Pancreas (tissue), 10 donors: ENCODE measurements around the gene PPHLN1. TPM values are rescaled to one million over a fixed set of nuclear protein-coding genes. Genes with fewer than 3 reads are reported as not detected.

ENCODE experiments used
- ATAC-seq, 4 donors: fragments of 200-7000 bp; cut with Tn5 transposase; one replicate each; pipeline versions ENCODE4 v1.8.0 to v1.9.1; 2020; ENCODE audit warnings: mild to moderate bottlenecking in 4 of 4, moderate library complexity in 4 of 4
- DNase-seq, 6 donors: peaks; one replicate each; pipeline ENCODE4 v3.0.0-alpha.2; 2020
- FAIRE-seq: peaks from 2 replicates; lab custom pipeline; 2012; peaks lifted over from hg19 to GRCh38; lab: Jason Lieb, UNC
- H3K27ac ChIP-seq, 4 donors: fragments of 200-600 bp; sonication (generic); 1 replicate in 3 of 4; 2 replicates in 1 of 4; pipeline versions ENCODE4 v1.5.0 to v1.8.0; 2020
- H3K27me3 ChIP-seq, 4 donors: fragments of 200-600 bp; one replicate each; pipeline ENCODE4 v1.8.0; 2021
- H3K36me3 ChIP-seq, 3 donors: fragments of 200-600 bp; sonication (generic) in 1 of 3; one replicate each; pipeline versions ENCODE4 v1.5.0 to v1.8.0; 2020 to 2021
- H3K4me1 ChIP-seq, 3 donors: fragments of 200-600 bp; one replicate each; pipeline ENCODE4 v1.8.0; 2021
- H3K4me3 ChIP-seq, 4 donors: fragments of 200-600 bp; sonication (generic) in 2 of 4; one replicate each; pipeline versions ENCODE4 v1.5.0 to v1.8.0; 2020 to 2021
- H3K9me3 ChIP-seq, 4 donors: fragments of 200-600 bp; one replicate each; pipeline ENCODE4 v1.8.0; 2021
- CTCF ChIP-seq, 4 donors: fragments of 200-600 bp; sonication (generic) in 3 of 4; IDR thresholded peaks; one replicate each; pipeline versions ENCODE4 v1.5.0 to v1.8.0; 2021; ENCODE audit warnings: antibody characterized with exemption in 4 of 4
- WGBS, 2 donors: extraction: QIAGEN DNeasy Blood & Tissue Kit; methylation state at CpG; one replicate each; pipeline ENCODE4 v1.1.7; 2013; 5-methylcytosine and 5-hydroxymethylcytosine counted together
- intact Hi-C, 3 donors: fragments of 100-400 bp; cut with DNase I; formaldehyde crosslinking; loops; one replicate each; pipeline versions ENCODE4 v1.11.1 to v1.14.2; 2022
- polyA plus RNA-seq, 2 donors: library from polyadenylated mRNA; stranded (reverse); fragments of 200-250 nt; gene quantifications; one replicate each; pipeline ENCODE4 v1.2.3, GENCODE V29; 2013
- total RNA-seq, 6 donors: library from RNA; stranded (reverse); fragmentation: NEBNext Ultra II Directional in 4 of 6; extraction: Animal tissue kit (Norgen Biotek cat#: 25700) in 4 of 6; gene quantifications; one replicate each; pipeline versions ENCODE4 v1.2.1 to v1.2.4, GENCODE V29; 2021 to 2023
- donor health status: healthy with polysubstance abuse.
- donor health status: DM: no; HTN: no; CAD: no; lungs with moderate emphysema.
- donor health status: DM: no; HTN: no; CAD: no.
- donor health status: control.
- donor health status: control.
- donor health status: Bipolar disorder and iron deficiency.
- donor health status: DM: yes; HTN: yes; CAD: no.
- donor health status: DM: no; HTN: no; CAD: no.
- donor health status: DM: no; HTN: no; CAD: no.
- donor health status: DM: yes; HTN: yes; CAD: no.

The PPHLN1 gene
- total and polyA plus RNA-seq, 8 donors: 11.1 to 26.4 (median 15.9) TPM

- Histone ChIP-seq H3K27me3 (no peaks in the 10 kb centered on the region), H3K36me3 (no peaks in the 10 kb centered on the region), H3K9me3 (no peaks in the 10 kb centered on the region), H3K4me3 (no peak overlapping the region), H3K4me1 (peaks cover 0 to 12% (median 7%) of the 10 kb centered on the region in 3 donors), H3K27ac (no peak overlapping the region)
- no peak for TF ChIP-seq CTCF (IDR thresholded peaks at IDR 0.05)
- WGBS, 2 donors: 38 to 51% methylated on average over 2 of the region's 2 CpGs
- ATAC-seq (no peak), DNase-seq (no peak), FAIRE-seq (no peak)
- intact Hi-C loops: no loop called here
Measured at GRCh38 chr12:42394429-42394828, 68.5 kb downstream of the PPHLN1 start.

- intact Hi-C loops: no loop called here
- H3K27ac ChIP-seq: no peak overlapping the region
- DNase-seq: no peak
- no peak overlapping the region for H3K4me3 ChIP-seq
- H3K9me3 ChIP-seq: no peaks in the 10 kb centered on the region
- FAIRE-seq: no peak
- ATAC-seq: no peak
- no peak for TF ChIP-seq CTCF (IDR thresholded peaks at IDR 0.05)
- H3K4me1 ChIP-seq: peaks cover 0 to 12% (median 7%) of the 10 kb centered on the region in 3 donors
- no peaks in the 10 kb centered on the region for H3K27me3 ChIP-seq
- WGBS, 2 donors: 97 to 100% methylated on average over 3 of the region's 3 CpGs
- peaks cover 0 to 4% (median 0%) of the 10 kb centered on the region in 3 donors for H3K36me3 ChIP-seq
Measured at GRCh38 chr12:42396473-42397259, 70.7 kb downstream of the PPHLN1 start.

GRCh38 chr12:42402821-42403411 is 76.9 kb downstream of the PPHLN1 start:
- peaks cover 0 to 3% (median 0%) of the 10 kb centered on the region in 4 donors for H3K9me3 ChIP-seq
- no peak overlapping the region for H3K27ac ChIP-seq
- intact Hi-C loops: no loop called here
- no peak for FAIRE-seq
- H3K4me1 ChIP-seq: no peaks in the 10 kb centered on the region
- no peak for TF ChIP-seq CTCF (IDR thresholded peaks at IDR 0.05)
- H3K27me3 ChIP-seq: no peaks in the 10 kb centered on the region
- no peak overlapping the region for H3K4me3 ChIP-seq
- DNase-seq: no peak
- H3K36me3 ChIP-seq: peaks cover 0 to 5% (median 0%) of the 10 kb centered on the region in 3 donors
- no peak for ATAC-seq

GRCh38 chr12:42407306-42407705 is 81.3 kb downstream of the PPHLN1 start:
- Histone ChIP-seq H3K27ac (no peak overlapping the region), H3K9me3 (peaks cover 0 to 3% (median 0%) of the 10 kb centered on the region in 4 donors), H3K4me3 (no peak overlapping the region), H3K4me1 (no peaks in the 10 kb centered on the region), H3K27me3 (no peaks in the 10 kb centered on the region), H3K36me3 (no peaks in the 10 kb centered on the region)
- ATAC-seq: no peak
- TF ChIP-seq CTCF (IDR thresholded peaks at IDR 0.05): no peak
- no peak for FAIRE-seq
- intact Hi-C loops: no loop called here
- WGBS, 2 donors: 90 to 95% methylated on average over 1 of the region's 1 CpG
- no peak for DNase-seq

- no peak for DNase-seq
- no peaks in the 10 kb centered on the region for H3K4me1 ChIP-seq
- no peak for FAIRE-seq
- intact Hi-C loops: no loop called here
- WGBS, 2 donors: 68 to 78% methylated on average over 2 of the region's 2 CpGs
- H3K36me3 ChIP-seq: no peaks in the 10 kb centered on the region
- TF ChIP-seq CTCF (IDR thresholded peaks at IDR 0.05): no peak
- no peak overlapping the region for H3K27ac ChIP-seq
- no peak overlapping the region for H3K4me3 ChIP-seq
- peaks cover 0 to 3% (median 0%) of the 10 kb centered on the region in 4 donors for H3K9me3 ChIP-seq
- ATAC-seq: no peak
- no peaks in the 10 kb centered on the region for H3K27me3 ChIP-seq
Measured at GRCh38 chr12:42409471-42409870, 83.5 kb downstream of the PPHLN1 start.
